ENCODE data around the gene PRICKLE1.
"Not testable (repeated sequence)": the region's sequence is repeated elsewhere in the genome, so short reads cannot be mapped to it uniquely, and the experiment has no call there.

Gene PRICKLE1

DNA sequence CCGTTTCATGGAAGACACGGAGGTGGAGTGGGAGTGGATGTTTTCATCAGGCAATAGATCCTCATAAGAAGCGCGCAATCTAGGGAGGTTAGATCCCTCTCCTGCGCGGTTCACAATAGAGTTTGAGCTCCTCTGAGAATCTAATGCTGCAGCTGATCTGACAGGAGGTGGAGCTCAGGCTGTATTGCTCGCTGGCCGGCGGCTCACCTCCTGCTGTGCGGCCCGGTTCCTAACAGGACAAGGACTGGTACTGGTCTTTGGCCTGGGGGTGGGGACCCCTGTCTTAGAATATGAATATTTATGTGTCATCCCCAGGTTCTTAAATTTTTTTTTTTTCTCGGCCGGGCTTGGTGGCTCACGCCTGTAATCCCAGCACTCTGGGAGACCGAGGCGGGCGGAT, 36.7 kb downstream of the PRICKLE1 start:
- no peak for DNase-seq

DNA sequence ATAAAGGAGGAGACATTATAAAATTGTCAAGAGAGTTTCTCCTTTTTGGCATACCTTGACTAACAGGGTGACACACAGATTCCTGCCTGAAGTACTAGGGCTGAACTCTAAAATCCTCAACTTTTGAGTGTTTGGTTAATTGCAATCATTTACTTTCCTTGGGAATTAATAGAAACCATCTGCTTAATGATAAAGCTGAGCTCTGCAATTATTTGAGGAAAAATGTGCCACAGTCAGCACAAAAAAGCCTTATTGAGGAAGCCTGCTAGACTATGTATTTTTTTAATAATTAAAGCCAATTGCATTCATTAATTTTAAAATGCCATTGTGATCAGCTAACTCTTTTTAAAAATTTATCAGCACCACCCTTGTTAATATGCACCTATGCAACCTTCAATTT, 38.7 kb downstream of the PRICKLE1 start:
- DNase-seq: no peak

DNA sequence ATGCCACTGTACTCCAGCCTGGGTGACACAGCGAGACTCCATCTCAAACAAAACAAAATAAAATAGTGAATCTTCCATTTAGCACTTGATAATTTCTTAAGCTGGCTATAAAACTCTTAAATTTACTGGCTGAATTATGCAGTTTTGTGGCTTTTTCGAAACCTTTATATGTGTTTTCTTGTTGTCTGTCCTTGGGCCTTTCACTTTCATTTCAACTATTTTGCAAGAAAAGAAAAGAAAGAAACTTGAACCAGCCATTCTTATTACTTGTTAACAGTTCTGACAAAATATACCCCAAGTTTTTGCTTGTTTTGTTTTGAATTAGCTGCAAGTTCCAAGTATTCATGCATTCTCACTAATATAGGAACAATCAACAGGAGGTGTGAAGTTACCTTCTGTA, 42.8 kb downstream of the PRICKLE1 start:
- no peak for DNase-seq

DNA sequence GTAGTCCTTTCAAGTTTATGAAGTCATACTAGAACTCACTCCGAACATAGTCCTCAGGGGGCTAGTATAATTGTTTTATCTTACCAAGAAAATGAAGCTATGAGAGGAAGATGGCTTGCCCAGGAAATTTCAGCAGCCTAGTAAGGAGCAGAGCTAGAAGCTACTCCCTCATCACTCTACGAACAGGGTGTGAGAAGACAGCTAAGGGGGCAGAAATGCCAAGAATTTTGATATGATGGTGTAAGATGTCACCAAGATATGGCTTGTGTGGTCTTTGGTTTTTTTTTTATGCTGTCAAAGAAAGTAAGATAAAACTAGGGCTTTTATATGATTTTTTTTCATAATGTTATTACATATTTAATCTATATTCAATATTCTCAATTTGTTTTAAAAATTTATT, 47.6 kb downstream of the PRICKLE1 start:
- DNase-seq: no peak

DNA sequence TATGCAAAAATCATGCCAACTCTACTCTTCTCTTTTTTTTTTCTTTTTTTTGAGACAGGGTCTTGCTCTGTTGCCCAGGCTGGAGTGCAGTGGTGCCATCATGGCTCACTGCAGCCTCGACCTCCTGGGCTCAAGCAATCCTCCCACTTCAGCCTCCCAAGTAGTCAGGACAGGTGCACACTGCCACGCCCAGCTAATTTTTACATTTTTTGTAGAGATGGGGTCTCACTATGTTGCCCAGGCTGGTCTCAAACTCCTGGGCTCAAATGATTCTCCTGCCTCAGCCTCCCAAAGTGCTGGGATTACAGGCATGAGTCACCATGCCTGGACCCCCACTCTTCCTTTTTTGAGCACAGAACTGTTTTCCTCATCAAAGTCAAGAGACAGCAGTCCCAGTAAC, 48.2 kb downstream of the PRICKLE1 start:
- DNase-seq: not testable (repeated sequence)

DNA sequence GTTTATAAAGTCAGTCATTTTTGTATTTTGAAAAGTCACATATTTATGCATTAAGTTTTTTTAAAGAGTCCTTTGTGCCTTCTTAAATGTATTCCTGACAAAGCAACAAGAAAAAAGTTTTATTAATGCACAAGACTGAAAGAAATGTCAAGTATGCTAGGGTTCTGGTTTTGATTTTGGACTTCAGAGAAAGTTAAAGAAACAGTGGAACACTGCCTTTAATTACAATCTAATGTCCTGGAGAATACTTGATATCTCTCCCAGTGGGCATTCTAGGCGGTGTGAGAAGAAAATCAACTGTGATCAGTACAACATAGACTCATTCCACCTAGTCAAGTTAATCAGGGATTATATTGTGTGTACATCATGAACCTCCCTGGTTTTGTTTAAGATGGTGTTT, 49.9 kb downstream of the PRICKLE1 start:
- DNase-seq: no peak

DNA sequence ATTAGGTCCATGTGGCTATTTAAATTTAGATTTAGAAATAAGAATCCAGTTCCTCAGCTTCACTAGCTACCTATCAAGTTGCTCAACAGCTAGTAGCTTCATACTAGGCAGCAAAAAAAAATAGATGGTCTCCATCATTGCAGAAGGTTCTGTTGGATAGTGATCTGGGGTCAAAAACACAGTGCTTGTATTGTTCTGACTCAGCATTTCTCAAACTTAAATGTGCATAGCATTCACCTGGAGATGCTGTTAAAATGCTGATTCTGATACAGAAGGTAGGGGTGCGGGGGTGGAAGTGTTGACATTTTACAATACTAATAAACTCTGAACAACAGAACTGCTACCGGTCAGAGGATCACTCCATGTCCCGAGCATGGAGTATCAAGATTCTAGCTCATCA, 51.3 kb downstream of the PRICKLE1 start:
- DNase-seq: no peak

DNA sequence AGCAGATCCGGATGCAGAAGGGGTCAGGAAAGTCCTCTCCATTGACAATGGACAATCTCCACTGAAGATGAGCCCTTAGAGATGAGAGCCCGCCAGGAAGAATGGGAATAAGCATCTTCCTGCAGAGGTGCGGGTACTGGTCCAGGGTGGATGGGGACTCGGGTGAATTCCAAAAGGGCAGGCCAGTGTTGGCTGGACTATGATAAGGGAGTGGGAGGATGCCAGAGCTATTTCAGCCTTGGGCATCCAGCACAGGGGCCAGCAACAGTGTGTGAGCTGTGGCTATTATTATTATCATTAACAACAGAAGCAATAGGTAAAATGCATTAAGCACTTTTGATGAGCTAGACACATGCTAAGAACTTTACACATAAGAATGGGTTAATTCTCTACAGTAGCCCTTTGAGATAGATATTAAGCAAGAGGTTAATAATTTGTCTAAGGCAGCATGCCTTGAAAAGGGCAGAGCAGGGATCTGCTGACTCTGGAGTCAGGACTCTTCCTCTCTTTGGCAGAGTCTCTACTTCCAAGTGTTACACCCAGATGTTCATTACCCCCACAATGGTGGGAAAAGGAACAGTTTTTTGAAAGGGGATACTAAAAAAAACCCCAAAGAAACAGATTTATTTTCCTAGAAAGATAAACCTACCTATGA, 55.2 kb downstream of the PRICKLE1 start:
- DNase-seq: no peak

DNA sequence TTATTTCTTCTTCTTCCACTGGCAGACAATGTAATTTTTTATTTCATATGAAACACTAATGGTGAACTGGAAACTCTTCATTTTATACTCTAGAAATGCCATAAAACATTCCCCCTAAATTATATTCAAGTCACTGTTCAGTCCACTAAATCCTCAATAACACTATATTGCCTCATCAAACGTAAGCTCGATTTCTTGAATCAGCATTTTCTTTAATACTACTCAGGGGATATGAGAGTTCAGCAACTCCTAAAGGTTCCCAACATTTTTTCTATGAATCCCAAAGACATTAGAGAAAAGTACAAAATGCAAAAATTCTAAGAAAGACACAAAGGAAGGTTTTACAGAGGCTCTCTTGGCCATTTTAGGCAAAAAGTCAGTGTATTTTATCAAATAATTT, 59.3 kb downstream of the PRICKLE1 start:
- DNase-seq: no peak

DNA sequence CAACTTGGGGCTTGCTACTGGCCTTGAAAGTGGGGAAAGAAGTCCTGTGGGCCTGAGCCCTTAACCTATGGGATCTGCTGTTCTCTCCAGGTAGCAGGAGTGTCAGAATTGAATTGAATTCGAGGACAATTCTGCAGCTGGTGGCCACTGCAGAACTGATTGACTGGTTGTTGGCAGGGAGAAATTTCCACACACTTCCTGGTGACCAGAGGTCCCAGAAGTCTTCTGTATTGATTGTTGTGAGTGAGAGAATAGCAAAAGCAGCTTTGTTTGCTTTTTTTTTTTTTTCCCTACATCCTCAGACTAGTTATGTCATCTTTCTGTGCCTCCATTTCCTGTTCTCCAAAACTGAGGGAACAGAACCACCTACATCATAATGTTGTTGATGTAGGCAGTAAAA, 64.1 kb downstream of the PRICKLE1 start:
- no peak for DNase-seq

DNA sequence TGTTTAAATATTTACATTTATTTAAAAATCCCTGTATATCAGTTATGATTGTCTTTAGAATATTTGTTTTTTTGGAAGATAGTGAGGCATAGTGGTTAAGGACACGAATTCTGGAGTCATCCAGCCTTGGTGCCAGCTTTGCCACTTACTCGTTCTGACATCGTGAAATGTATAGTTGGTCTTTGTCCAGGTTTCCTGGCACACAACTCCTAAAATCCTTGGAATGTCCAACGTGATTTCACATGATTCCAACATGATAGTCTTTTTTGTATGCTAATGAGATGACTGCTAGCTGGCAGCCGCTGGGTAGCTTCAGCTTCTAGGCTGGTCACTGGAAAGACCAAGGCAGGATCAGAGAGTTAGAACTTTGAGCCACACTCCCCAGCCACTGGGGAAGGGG, 64.8 kb downstream of the PRICKLE1 start:
- no peak for DNase-seq

DNA sequence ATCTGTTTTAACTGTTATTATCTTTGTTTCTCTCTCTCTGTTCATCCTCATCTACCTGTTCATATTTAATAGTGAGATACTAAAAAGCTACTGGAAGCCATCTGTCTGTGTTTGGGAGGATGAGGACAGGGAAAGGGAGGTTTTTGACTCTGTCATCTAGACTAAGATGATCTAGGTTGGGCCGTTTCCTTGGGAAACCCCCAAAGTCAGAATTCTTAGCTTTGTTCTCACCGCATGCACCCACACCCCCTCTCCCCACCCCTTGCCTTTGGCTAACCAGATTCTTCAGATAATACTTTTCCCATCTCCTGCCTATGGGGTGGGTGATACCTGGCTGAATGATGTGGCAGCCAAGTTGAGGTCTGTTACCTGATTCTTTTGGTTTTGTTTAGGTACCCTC, 73.0 kb downstream of the PRICKLE1 start:
- no peak for DNase-seq

DNA sequence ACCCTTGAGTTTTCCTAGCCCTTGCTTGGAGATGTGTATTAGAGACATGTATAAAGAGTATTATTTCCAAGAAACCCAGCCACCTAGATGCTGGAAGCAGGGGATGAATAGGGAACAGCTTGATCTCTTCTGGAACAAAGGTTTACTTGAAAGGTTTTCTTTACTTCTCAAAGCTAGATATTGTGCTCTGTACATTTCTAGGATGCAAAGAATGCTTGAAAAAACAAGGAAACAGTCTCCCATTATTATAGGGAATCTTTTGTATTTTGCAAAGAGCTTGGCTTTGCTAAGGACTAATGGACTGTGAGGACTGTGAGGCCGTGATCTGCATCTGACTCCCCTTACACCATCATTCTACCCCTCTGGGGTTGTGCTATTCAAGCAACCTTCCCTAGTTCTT, 77.9 kb downstream of the PRICKLE1 start:
- no peak for DNase-seq

DNA sequence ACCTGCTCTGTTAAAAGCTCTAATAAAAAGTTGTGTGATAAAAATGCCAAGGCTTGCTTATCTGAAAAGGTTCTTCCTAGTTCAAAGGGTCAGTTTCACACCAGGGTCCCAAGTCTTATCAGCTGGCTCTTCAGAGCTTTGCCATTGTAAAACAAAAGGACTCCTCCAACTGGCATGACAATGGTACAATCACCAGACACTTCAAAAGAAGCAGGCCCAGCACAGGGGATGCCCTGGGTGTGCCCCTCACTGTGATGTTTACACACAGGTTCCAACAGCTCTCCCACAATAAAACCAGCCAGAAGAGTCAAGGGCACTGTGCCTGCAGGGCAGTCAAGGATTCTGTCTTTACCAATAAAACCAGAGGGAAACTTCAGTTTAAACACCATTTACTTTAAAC, 78.7 kb downstream of the PRICKLE1 start:
- no peak for DNase-seq

DNA sequence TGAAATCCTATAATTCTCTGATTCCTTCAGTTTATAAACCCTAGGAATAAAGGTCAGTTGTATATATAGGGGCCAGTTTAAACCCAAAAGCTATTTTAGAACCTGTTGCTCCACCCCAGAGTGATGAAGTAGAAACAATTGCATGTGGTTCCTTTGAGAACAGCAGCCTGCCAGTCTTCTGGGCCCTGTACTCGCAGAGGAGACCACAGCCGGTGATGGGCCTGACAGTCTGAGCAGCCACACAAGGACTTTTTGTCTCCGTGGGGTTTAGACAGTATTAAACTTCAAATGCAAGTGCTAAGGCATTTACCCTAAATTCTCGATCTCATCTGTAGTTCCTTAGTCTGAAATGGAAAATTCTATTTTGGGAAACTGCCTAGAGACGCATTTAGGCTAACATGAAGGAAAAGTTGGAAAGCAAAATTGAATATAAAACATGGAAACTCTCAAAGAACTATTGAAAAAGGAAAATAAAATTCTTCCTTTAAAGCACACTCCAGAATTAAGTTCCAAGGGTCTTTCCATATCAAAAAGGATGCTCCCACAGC, 80.6 kb downstream of the PRICKLE1 start:
- no peak for DNase-seq

DNA sequence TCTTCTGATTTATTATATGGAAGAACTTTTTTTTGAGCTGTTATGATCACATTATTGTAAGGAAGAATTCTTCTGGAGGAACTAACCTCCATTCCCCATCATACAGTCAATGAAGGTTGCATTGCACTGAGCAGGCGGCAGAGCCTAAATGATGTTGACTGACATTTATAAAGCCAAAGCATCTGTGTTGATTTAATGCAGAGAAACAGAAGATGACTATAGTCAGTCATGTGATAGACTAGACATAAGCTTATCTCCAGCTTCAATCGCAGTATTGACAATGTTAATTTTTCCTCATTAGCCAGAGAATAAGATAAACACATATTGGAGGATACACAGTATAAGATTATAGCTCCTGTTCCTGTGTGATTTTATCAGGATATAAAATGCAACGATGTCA, 82.0 kb downstream of the PRICKLE1 start:
- DNase-seq: no peak

DNA sequence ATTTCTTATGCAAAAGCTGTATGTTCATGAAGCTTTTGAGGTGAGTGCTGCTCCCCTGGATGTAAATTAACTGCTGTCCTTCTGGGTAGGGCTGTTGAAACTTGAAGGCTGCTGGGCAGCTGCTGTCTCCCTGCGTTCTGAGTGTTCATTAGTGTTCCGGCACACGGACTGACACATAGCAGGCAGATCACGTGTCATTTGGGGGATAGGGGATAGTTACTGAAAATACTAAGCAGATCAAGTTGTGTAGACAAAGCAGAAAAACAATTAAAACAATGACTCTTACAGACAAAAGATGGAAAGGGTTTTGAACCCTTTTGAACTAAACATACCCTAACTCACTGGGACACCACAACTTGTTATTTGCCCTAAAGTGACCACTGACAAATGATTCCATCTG, 82.5 kb downstream of the PRICKLE1 start:
- DNase-seq: no peak

DNA sequence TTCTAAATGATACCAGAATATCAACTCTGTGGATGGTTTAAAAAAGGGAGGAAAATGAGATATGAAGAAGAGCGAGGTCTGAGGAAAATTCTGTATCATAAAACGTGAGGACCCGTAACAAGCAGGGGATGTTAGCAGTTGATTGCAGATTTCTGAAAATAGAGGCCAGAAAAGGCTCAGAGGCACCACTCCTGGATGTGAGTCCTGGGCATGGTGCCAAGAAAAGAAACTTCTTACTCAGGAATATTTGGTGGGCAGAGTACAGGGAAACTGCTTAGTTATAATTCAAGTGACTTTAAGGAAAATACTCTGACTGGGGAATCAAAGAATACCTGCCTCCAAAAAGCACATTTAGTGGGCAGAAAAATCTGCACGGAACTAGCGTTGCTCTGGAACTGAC, 85.5 kb downstream of the PRICKLE1 start:
- DNase-seq: no peak

DNA sequence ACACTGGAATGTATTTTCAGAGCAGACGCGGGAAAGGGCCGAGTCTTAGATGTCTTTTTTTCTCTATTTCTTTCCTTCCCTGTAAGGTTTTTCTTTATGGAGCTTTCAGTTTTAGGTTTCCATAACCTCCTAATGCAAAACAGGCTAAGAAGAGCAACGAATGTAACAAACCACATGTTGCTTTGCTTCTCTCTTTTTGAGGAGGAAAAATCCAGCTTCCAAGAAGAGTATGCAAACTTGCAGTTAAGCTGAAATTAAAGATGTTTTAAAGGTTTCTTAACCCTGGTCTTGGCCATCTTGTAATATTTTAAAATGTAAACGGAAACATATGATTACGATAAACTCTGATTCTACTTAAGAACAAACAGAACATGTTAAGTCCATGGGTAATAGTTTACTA, 86.9 kb downstream of the PRICKLE1 start:
- no peak for DNase-seq

DNA sequence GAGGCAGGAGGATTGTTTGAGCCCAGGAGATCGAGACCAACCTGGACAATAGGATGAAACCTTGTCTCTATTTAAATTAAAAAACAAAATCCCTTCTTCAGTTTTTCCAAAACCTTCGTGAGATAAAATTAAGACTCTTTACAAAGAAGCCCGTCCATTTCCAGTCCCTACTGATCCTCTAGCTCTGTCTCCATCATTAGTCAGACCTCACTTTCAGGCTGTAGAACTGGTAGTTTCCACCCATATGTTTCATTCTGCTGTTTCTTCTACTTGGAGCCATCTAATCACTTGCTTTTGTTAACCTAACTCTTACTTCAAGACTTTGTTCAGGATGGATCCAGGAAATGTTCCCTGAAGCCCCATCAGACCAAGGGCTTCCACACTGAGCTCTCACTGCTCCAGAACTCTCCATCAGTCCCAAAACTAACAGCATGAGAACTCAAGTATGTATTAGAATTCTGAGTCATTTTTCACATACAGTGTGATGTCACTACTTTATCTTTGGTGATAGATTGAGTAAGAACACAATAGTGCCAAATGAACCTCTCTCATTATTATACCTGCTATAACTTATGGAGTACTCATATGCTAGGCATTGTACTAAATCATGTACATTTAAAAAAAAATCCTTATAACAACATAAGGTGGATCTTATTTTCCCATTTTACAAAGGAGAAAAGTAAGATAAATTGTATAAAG, 90.8 kb downstream of the PRICKLE1 start:
- DNase-seq: no peak

DNA sequence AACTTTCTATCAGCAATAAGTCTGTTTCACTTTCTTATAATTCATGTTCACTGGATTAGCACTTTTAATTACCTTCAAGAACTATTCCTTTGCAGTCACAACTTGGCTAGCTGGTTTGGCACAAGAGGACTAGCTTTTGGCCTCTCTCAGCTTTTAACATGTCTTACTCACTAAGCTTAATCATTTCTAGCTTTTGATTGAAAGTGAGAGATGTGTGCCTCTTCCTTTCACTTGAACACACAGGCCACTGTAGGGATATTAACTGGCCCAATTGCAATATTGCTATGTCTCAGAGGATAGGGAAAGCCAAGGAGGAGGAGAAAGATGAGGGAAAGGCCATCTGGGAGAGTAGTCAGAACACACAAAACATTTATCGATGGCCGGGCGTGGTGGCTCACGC, 92.7 kb downstream of the PRICKLE1 start:
- DNase-seq: no peak

DNA sequence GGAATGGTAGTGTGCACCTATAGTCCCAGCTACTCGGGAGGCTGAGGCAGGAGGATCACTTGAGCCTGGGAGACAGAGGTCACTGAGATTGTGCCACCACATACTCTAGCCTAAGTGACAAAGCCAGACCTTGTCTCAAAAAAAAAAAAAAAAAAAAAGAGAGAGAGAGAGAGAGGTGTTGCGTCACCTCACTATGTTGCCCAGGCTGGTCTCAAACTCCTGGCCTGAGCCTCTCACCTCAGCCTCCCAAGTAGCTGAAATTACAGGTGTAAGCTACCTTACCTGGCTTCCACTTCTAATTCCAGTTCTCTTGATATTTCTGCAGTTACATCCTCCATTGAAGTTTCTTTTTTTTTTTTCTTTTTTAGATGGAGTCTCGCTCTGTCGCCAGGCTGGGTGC, 94.3 kb downstream of the PRICKLE1 start:
- no peak for DNase-seq

DNA sequence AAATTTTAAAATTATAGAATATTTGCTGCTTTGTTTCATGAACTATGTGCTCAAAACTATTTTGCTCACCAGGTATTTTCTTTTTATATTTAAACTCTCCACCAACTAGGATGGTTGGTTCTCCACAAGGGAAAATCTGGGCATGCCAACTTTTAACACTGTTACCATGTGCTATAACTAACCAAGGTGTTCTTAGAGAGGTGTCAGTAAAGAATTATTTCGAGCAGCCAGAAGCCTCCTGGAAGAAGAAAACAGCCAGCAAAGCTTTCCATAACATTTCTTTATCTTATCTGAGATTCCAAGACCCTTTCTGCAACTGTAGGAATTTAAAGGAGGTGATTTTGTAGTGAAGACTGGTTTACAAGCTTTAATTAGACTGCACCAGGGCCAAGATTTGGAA, 97.3 kb downstream of the PRICKLE1 start:
- no peak for DNase-seq

DNA sequence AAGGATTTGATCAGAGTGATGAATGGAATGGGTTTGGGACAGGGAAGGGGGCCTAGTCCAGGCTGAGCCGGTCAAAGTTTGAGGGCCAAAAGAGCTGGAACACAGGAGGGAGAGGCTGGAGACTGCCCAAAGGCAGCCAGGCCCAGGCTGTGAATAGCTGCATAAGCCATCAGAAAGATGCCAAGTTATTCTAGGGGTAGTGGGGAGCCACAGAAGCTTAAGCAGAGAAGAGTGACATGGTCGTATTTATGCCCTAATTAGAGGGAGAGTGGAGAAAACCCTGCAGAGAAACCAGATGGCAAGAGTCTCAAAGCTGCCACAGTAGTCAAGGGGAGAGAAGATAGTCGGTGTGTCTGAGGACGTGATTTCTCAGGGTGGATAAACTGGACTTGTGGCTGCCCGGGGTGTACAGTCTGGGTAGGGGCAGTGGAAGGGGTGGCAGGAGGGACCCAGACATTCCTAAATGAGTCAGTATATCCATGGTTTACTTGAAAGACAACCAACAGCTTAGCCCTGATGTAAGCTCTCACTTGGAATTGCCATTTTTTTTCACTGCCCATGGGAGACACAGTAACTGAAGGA, 99.2 kb downstream of the PRICKLE1 start:
- no peak for DNase-seq

Data from 8988T (cell line).